Measurements from ENCODE around the gene DIP2C. TPM values are rescaled to one million over a fixed set of nuclear protein-coding genes. Genes with fewer than 3 reads are reported as not detected.

The DIP2C gene
- total RNA-seq, 1 experiment from 2014 or later = 11.0 TPM

DNA sequence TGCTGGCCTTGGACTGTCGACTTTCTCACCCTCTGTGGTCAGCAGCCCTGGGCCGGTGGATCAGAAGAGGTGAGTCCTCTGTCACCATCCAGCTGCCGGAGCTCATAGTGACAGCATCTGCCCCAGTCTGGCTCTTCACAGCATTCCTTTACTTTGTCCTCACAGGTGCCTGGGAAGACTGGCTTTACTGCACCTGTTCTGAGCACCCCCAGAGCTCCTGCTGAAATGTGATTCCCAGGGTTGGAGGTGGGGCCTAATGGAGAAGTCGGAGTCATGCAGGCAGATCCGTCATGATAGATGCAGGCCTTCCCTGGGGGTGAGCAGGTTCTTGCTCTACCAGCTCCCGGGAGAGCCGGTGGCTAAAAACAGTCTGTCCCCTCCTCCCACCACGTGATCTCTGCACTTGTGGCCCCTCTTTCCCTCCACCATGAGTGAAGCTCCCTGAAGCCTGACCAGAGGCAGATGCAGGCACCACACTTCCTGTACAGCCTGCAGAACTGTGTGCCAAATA, 382.7 kb downstream of the DIP2C start:
- POLR2A ChIA-PET = no interaction called here
- no peak for TF ChIP-seq HMGA2 (CRISPR knock-in tag; IDR thresholded peaks at IDR 0.05)
- peak; percentile 60; the same call in 1 of the 2 replicates for TF ChIP-seq USF1 (CRISPR knock-in tag; IDR thresholded peaks at IDR 0.05)
- peak; percentile 81 for TF ChIP-seq USF2 (CRISPR knock-in tag; IDR thresholded peaks at IDR 0.05)
- H3K36me3 Mint-ChIP-seq = no peaks in the 10 kb centered on the region
- peak overlapping the region; percentile 84 for H3K27ac Mint-ChIP-seq
- no peaks in the 10 kb centered on the region for H3K27me3 Mint-ChIP-seq (ENCODE audit: low read depth)
- no peak overlapping the region for H3K4me3 Mint-ChIP-seq
- H3K9me3 Mint-ChIP-seq = peaks cover 5% of the 10 kb centered on the region; the same call in 1 of the 2 replicates
- peak; percentile 94 for ATAC-seq
- CTCF ChIA-PET = interaction anchor here (0.6 to 1.8 kb wide), 6 partner anchors 23 to 686 kb away, joined by 3 to 5 read pairs (median 4); no protein-coding TSS in a partner anchor
- DNase-seq (ENCODE audit: low spot score) = peak; percentile 65
- peaks cover 15% of the 10 kb centered on the region for H3K4me1 Mint-ChIP-seq

DNA sequence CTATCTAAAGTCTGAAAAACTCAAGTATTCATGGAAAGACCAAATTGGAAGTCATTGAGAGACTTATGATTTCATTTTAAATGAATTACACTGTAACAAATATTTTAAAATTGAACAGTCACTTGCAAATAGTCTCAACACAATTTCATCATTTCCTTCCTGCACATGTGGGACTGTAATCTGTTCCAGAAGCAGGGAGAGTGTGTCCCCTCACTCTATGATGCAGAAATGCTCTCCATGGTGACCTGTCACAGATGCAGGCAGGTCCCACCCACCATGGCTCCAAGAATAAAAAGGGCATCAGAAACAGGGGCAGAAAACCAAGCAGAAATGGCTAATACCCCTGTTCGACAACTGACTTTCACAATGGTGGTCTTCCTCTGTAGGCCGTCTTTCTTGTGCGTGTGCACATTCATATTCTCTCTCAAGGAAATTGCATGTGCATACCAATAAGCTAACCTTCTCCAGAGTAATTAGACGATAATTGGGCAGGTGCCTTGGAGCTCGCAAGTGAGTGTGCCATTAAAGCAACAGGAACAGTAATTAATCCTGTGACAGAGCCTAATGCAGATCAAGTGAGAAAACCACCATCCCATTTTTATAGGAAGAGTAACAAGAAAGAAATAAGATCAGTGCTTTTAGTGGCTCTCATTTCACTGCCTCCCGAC, 383.3 kb downstream of the DIP2C start:
- POLR2A ChIA-PET = no interaction called here
- ATAC-seq (no peak), DNase-seq (ENCODE audit: low spot score) (no peak)
- CTCF ChIA-PET = interaction anchor here (0.6 to 1.8 kb wide), 5 partner anchors 27 to 686 kb away, joined by 3 to 5 read pairs (median 4); no protein-coding TSS in a partner anchor
- no peaks in the 10 kb centered on the region for H3K27me3 Mint-ChIP-seq (ENCODE audit: low read depth)
- H3K36me3 Mint-ChIP-seq = peaks cover 5% of the 10 kb centered on the region; the same call in 1 of the 2 replicates
- H3K9me3 Mint-ChIP-seq = peaks cover 5% of the 10 kb centered on the region; the same call in 1 of the 2 replicates
- H3K4me3 Mint-ChIP-seq = no peak overlapping the region
- peak overlapping the region; percentile 84 for H3K27ac Mint-ChIP-seq
- H3K4me1 Mint-ChIP-seq = peaks cover 15% of the 10 kb centered on the region
- TF ChIP-seq TEAD4 (CRISPR knock-in tag; IDR thresholded peaks at IDR 0.05) (no peak), ZNF671 (CRISPR knock-in tag; IDR thresholded peaks at IDR 0.05) (no peak), ETV6 (CRISPR knock-in tag; IDR thresholded peaks at IDR 0.05) (no peak), E2F5 (CRISPR knock-in tag; IDR thresholded peaks at IDR 0.05) (no peak), HMGA2 (CRISPR knock-in tag; IDR thresholded peaks at IDR 0.05) (no peak), JAZF1 (CRISPR knock-in tag; IDR thresholded peaks at IDR 0.05) (no peak), RELA (CRISPR knock-in tag; IDR thresholded peaks at IDR 0.05; ENCODE audit: borderline replicate concordance) (no peak), USF1 (CRISPR knock-in tag; IDR thresholded peaks at IDR 0.05) (no peak), ZNF317 (CRISPR knock-in tag; IDR thresholded peaks at IDR 0.05; ENCODE audit: borderline replicate concordance, low read depth) (no peak), GTF2I (CRISPR knock-in tag; conservative IDR thresholded peaks at IDR 0.05) (no peak), ZNF512 (CRISPR knock-in tag; IDR thresholded peaks at IDR 0.05; ENCODE audit: borderline replicate concordance) (no peak), ZBTB21 (CRISPR knock-in tag; IDR thresholded peaks at IDR 0.05; ENCODE audit: borderline replicate concordance) (no peak), ZNF281 (CRISPR knock-in tag; IDR thresholded peaks at IDR 0.05) (no peak)

Data from WTC11 (cell line).